Activated CD4-positive, CD25-positive, alpha-beta regulatory T cell (primary cell): ENCODE results near the gene FXYD3.

Experiments
- DNase-seq, 4 experiments: peaks; one replicate each; lab custom pipeline; 2025; lab: John Stamatoyannopoulos, UW

Gene FXYD3

DNA sequence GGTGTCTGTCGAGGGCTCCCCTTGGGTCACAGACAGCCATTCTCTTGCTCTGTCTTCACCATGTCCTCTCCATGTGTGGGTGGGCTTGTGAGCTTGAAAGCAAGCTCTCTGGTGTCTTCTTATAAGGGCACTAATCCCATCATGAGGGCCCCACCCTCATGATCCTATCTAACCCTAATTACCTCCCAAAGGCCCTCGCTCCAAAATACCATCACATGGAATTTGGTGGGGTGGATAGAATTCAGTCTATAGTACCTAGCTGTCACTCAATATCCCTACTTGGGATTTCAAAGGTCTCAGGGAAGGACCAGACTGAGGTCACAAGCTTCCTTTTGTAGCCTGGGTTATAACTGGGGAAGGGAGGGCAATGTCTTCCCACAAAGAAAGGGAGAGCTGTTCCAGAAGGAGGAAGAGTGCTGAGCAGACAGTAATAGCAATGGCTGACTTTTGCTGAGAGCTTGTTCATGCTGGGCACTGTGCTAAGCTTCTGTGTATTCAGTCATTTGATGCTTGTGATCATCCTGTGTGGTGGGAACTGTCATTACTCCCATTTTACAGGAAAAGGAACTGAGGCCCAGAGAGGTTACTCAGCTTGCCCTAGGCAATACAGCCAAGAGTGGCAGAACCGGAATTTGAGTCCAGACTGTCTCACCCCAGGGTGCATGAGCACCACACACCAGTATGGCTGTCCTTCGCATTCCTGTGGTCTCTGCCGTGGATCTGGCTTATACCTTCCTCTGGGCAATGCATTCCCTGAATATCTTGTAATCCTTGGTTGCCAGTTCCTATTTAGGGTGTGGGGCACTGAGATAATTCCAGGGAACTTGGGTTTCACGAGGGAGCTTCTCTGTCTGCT, 47.1 kb downstream of the FXYD3 start:
- DNase-seq: no peak

DNA sequence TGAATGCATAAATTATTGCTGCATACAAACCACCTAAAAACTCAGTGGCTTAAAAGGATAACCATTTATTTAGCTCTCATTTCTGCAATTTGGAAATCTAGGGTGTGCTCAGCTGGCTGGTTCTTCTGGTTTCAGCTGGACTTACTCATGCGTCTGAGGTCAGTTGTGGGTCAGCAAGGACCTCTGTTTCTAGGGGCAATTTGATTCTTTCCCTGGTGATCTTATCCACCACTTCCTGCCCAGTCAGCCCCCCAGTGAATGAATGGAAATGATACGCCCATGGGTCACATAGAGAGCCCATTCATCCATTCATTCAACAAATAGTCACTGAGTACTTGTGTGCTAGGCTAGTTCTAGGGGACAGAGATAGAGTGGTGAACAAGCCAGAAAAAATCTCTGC, 48.8 kb downstream of the FXYD3 start:
- no peak for DNase-seq

DNA sequence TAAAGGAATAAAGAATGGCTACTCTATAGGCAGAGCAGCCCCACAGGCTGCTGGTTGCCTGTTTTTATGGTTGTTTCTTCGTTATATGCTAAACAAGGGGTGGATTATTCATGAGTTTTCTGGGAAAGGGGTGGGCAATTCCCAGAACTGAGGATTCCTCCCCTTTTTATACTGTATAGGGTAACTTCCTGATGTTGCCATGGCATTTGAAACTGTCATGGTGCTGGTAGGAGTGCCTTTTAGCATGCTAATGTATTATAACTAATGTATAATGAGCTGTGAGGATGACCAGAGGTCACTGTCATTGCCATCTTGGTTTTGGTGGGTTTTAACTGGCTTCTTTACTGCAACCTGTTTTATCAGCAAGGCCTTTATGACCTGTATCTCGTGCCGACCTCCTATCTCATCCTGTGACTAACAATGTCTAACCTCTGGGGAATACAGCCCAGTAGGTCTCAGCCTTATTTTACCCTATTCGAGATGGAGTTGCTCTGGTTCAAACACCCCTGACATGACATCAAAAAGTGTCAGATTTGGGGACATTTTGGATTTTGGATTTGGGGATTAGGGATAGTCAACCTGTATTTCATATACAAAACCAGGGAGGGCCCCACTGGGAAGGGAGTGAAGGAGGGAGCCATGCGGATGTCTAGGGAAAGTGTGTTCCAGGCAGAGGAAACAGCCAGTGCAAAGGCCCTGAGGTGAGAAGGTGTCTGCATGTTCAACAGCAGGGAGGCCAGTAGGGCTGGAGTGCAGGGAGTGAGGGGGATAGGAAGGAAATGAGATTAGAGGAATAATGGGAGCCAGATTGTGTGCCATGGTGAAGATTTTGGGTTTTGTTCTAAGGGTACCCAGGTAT, 49.8 kb downstream of the FXYD3 start:
- no peak for DNase-seq

DNA sequence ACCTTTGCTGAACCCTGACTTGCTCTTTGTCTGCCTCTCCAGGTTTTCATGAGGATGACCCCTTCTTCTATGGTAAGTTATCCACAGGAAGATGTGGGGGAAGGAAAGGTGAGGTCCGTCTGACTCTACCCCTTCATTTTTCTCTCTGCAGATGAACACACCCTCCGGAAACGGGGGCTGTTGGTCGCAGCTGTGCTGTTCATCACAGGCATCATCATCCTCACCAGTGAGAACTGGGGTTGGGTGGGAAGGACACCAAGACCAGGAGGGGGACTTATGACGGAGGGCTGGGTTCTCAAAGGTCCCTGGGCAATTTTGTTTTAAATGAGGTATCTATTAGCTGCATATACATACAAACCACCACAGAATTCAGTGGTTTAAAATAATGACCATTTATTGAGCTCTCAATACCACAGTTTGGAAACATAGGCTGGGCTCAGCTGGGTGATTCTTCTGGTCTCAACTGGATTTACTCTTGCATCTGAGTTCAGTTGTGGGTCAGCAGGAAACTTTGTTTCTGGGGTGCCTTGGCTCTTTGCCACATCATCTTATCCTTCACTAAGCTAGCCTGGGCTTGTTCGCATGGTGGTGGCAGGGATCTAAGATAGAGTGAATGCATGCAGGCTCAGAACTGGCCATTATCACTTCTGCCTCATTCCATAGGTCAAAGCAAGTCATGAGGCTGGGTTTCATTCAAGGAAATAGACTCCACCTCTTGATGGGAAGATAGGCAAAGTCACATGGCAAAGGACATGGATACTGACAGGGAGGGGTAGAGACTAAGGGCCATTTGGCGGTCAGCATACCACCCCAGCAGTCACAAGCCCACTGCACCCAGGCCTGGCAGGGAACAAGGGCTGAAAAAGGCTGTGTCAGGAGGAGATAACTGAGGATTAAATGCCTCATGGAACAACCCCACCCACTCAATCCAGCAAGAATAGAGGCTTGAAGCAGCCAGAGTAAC, 50.8 kb downstream of the FXYD3 start:
- no peak for DNase-seq

DNA sequence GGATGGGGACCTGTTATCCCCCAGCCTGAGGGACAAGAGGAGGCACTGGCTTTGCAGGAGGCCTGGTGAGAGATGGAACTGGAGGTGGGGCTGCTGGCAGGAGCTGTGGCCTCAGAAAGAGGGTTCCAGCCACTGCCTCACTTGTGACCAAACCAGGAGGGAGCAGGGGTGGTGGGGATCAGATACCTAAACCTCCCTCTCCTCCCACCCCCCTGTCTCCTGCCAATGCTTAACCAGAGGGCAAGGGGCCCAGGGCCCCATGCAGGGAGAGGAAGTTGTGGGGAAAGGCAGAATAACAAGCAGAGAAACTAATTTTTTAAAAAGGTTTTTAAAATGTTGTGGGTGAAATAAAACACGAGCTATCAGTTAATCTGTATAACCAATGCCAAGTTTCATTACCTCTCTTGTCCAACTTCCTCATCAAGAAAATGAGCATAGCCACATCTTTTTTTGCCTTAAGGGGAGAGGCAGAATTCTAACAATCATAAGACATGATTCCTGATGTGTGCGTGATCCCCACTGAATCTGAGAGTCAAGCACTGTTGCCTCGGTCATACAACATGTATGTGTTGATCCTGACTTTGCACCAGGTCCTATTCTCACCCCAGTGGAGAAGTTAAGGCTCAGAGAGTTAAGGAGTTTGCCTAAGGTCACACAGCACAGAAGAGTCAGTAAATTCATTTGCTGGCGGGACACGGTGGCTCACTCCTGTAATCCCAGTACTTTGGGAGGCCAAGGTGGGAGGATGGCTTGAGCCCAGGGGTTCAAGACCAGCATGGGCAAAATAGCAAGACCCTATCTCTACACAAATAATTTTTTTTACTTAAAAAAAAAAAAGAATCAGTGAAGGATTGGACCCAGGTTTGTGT, 51.9 kb downstream of the FXYD3 start:
- no peak for DNase-seq

DNA sequence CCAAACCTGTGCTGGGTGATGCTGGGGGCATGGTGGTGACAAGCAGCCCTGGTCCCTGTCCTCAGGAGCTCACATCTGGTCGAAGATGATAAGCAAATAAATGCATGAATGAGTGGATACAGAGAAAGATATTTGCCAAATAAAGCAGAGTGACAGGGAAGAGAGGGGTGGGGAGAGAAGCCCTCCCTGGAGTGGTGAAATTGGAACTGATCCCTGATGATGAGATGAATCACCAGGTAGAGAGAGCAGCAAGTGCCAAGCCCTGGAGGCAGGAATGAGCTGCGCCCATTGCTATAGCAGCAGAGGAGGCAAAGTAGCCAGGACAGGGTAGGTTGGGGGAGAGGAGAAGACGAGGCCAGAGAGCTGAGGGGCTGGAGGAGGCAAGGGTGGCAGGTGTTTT, 52.6 kb downstream of the FXYD3 start:
- no peak for DNase-seq

DNA sequence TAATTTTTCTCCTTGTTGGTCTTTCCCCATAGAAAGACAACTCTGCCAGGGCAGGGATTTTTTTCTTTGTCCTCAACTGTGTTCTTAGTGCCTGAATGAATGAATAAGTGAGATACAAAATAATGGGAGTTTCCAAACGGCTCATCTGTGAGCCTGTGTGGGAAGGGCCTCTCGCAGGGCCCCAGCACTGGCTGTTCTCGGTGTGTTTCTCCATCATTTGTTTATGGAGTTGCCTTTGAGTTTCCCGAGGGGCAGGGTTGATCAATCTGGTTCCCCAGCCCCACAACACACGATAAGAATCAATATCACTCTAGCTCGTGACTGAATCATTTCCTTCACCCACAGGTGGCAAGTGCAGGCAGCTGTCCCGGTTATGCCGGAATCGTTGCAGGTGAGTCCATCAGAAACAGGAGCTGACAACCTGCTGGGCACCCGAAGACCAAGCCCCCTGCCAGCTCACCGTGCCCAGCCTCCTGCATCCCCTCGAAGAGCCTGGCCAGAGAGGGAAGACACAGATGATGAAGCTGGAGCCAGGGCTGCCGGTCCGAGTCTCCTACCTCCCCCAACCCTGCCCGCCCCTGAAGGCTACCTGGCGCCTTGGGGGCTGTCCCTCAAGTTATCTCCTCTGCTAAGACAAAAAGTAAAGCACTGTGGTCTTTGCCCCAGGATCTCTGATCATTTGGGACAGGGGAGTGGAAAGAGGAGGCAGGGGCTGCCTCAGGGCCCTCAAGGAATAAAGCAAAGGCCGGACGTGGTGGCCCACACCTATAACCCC, 53.8 kb downstream of the FXYD3 start:
- no peak for DNase-seq

DNA sequence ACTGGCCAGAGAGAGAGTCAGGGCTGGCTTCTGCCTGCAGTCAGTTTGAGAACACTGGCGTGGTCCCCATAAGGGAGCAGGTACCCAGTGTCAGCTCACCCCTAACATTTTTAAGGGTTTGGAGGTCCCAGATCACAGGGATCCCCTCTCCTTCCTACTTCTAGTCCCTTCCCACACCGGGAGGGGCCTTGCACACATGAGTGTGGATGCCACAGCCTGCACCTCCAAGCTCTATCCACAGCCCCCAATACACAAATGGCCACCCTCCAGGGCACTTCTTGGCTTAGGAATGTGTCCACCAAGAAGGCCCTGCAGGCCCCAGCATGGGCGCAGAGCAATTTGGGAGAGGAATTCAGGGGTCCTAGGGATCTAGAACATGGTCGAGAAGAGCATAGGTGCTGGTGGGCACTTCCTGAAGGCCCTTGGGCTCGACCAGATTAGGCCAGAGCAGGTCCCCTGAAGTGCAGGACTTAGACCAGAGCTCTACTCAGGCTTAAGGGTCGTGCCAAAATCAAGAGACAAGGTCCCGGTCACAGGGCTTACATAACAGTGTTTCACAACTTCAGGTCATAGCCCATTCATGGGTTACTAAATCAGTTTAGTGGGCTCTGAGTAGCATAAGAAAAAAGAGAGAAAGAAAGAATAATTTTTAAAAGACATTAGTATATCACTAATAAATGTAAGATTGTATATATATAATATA, 54.9 kb downstream of the FXYD3 start:
- no peak for DNase-seq

DNA sequence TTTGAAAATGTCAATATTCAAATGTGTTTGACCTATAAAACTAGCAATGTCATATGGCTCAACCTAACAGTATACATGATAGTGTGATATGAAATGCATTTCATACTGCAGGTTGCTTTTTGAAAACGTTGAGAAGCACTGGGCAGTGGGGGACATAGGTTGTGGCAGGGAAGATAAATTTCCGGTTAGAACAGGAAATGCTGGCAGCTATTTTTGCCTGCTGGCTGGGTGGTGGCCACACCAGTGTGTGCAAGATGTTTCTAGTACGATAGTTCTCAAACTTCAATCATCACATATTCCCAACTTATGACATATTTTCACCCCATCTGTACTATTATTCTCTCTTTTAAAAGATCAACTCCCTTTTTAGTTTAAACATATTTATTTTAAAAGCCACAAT, 56.1 kb downstream of the FXYD3 start:
- no peak for DNase-seq
